ENCODE data around the gene COL11A1.

DNA sequence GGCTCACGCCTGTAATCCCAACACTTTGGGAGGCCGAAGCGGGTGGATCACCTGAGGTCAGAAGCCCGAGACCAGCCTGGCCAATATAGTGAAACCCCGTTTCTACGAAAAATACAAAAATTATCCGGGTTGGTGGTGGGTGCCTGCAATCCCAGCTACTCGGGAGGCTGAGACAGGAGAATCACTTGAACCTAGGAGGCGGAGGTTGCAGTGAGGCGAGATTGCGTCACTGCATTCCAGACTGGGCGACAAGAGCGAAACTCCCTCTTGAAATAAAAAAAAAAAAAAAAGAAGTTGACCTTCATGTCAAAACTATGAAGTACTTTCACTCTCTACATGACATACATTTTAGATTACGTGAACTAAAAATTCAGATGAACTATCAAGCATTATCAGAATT, 153.7 kb downstream of the COL11A1 start:
- TF ChIP-seq POLR2A (IDR thresholded peaks at IDR 0.05; ENCODE audit: low read depth, low read length) (no peak), POLR2AphosphoS5 (IDR thresholded peaks at IDR 0.05; ENCODE audit: low read depth, low read length) (no peak)

Data from GM12892 (cell line).